PC-3 (cell line): ENCODE results near the gene BMP2K.

Source experiments
- CTCF ChIP-seq: fragments of 300-600 bp; sonication (generic); conservative IDR thresholded peaks from 2 replicates; pipeline ENCODE4 v1.5.1; 2017; ENCODE audit warnings: antibody characterized with exemption, low read depth, mild to moderate bottlenecking, low read length
- EZH2 ChIP-seq: fragments of 300-600 bp; sonication (generic); IDR thresholded peaks from one replicate; pipeline ENCODE4 v1.6.1; 2017; ENCODE audit warnings: antibody characterized with exemption, mild to moderate bottlenecking, low read length; ENCODE audit not compliant: unreplicated experiment
- EZH2phosphoT487 ChIP-seq: fragments of 300-600 bp; sonication (generic); IDR thresholded peaks from 2 replicates; pipeline ENCODE4 v1.6.1; 2018; ENCODE audit warnings: mild to moderate bottlenecking, antibody characterized with exemption, low read length, borderline replicate concordance

- TF ChIP-seq CTCF (no peak), EZH2phosphoT487 (no peak), EZH2 (no peak)
These were observed 39.1 kb upstream of the BMP2K start for GRCh38 chr4:78737035-78737434.
